Vagina (tissue), 2 donors: ENCODE results near the gene TXNL4B.

Source experiments
- CTCF ChIP-seq, 3 experiments: fragments of 450-650 bp in 2 of 3; fragments of 200-600 bp in 1 of 3; sonication (generic) in 1 of 3; IDR thresholded peaks; one replicate each; pipeline ENCODE4 v1.5.1; 2017 to 2019; ENCODE audit warnings: antibody characterized with exemption in 3 of 3, mild to moderate bottlenecking in 2 of 3, moderate library complexity in 2 of 3
- POLR2AphosphoS5 ChIP-seq, 2 donors: sonication (generic); formaldehyde crosslinking; IDR thresholded peaks; one replicate each; pipeline ENCODE4 v1.9.0; 2017; ENCODE audit warnings: antibody characterized with exemption in 2 of 2, mild to moderate bottlenecking in 2 of 2, low read depth in 1 of 2; ENCODE audit not compliant: insufficient read depth in 1 of 2

- no peak for TF ChIP-seq CTCF (IDR thresholded peaks at IDR 0.05)
- no peak for TF ChIP-seq POLR2AphosphoS5 (IDR thresholded peaks at IDR 0.05; ENCODE audit: insufficient read depth in 1 of 2, low read depth in 1 of 2)
Measured at GRCh38 chr16:72132726-72133125, 39.3 kb upstream of the TXNL4B start.
